ENCODE data around the gene ANXA2R. TPM values are rescaled to one million over a fixed set of nuclear protein-coding genes. Genes with fewer than 3 reads are reported as not detected.

ANXA2R gene
- total RNA-seq, 1 donor = 3.6 TPM

DNA sequence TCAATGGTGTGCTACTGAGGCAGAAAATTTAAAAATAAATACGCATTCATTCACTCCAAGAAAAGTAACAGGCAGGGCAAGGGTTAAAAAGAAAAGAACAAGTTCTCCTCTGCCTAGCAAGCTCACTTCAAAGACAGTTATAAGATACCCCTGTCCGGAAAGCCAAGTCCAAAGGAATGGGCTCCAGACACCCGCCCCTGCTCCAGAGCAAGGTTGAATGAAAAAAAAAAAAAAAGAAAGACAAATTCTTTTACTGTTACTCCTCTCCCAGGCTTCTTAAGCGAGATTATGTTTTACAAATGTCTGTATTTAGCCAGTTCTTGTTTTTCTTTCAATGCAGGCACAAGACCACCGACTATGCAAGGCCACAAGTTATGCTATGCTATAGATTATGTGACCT lies 9.1 kb upstream of the ANXA2R start:
- H3K36me3 ChIP-seq (ENCODE audit: insufficient read depth, low read length) = peaks cover 7% of the 10 kb centered on the region
- H3K27me3 ChIP-seq (ENCODE audit: insufficient read depth, low read length) = no peaks in the 10 kb centered on the region
- H2AFZ ChIP-seq (ENCODE audit: low read length) = no peak overlapping the region
- H3K4me1 ChIP-seq (ENCODE audit: insufficient read depth, low read length) = peaks cover 33% of the 10 kb centered on the region
- TF ChIP-seq, protein P1, sequence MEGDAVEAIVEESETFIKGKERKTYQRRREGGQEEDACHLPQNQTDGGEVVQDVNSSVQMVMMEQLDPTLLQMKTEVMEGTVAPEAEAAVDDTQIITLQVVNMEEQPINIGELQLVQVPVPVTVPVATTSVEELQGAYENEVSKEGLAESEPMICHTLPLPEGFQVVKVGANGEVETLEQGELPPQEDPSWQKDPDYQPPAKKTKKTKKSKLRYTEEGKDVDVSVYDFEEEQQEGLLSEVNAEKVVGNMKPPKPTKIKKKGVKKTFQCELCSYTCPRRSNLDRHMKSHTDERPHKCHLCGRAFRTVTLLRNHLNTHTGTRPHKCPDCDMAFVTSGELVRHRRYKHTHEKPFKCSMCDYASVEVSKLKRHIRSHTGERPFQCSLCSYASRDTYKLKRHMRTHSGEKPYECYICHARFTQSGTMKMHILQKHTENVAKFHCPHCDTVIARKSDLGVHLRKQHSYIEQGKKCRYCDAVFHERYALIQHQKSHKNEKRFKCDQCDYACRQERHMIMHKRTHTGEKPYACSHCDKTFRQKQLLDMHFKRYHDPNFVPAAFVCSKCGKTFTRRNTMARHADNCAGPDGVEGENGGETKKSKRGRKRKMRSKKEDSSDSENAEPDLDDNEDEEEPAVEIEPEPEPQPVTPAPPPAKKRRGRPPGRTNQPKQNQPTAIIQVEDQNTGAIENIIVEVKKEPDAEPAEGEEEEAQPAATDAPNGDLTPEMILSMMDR (IDR thresholded peaks at IDR 0.05; ENCODE audit: extremely low read depth, low read depth, low read length) = no peak
- DNase-seq (ENCODE audit: insufficient read length, low spot score, missing footprints) = no peak
- peaks cover 3% of the 10 kb centered on the region for H4K20me1 ChIP-seq (ENCODE audit: insufficient read depth, low read length)
- H3K79me2 ChIP-seq (ENCODE audit: insufficient read depth, low read length) = peaks cover 82% of the 10 kb centered on the region
- H3K9me3 ChIP-seq (ENCODE audit: low read depth, low read length) = no peaks in the 10 kb centered on the region
- peak overlapping the region; percentile 4 for H3K27ac ChIP-seq (ENCODE audit: low read depth, low read length)
- H3K4me3 ChIP-seq (ENCODE audit: insufficient read depth, low read length) = no peak overlapping the region
- H3K4me2 ChIP-seq (ENCODE audit: insufficient read depth, low read length) = peak overlapping the region; percentile 12

DNA sequence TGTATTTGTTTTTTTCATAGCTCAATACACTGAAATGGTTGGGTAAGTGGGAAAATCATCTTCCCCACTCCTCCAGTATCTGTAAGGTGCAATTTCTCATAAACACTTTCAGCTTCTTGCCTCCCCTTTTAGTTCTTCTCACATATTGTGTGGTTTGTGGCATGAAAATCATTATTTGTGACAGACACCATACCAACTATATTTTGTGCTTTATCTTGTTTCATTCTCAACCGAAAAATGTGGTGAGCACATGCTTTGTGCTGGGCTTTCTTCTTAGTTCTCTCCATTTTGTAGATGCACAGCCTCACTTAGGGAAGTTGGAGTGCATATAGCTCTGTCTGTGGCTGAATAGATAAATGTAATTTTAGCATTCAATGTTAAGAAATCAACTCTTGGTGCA lies 6.4 kb upstream of the ANXA2R start:
- H3K36me3 ChIP-seq (ENCODE audit: insufficient read depth, low read length) = no peaks in the 10 kb centered on the region
- H3K4me3 ChIP-seq (ENCODE audit: insufficient read depth, low read length) = no peak overlapping the region
- H3K4me2 ChIP-seq (ENCODE audit: insufficient read depth, low read length) = no peak overlapping the region
- TF ChIP-seq, protein P1 (IDR thresholded peaks at IDR 0.05; ENCODE audit: extremely low read depth, low read depth, low read length) = no peak
- peaks cover 73% of the 10 kb centered on the region for H3K79me2 ChIP-seq (ENCODE audit: insufficient read depth, low read length)
- no peaks in the 10 kb centered on the region for H3K9me3 ChIP-seq (ENCODE audit: low read depth, low read length)
- H3K27me3 ChIP-seq (ENCODE audit: insufficient read depth, low read length) = no peaks in the 10 kb centered on the region
- no peak overlapping the region for H2AFZ ChIP-seq (ENCODE audit: low read length)
- no peak overlapping the region for H3K27ac ChIP-seq (ENCODE audit: low read depth, low read length)
- H4K20me1 ChIP-seq (ENCODE audit: insufficient read depth, low read length) = peaks cover 5% of the 10 kb centered on the region
- DNase-seq (ENCODE audit: insufficient read length, low spot score, missing footprints) = no peak
- H3K4me1 ChIP-seq (ENCODE audit: insufficient read depth, low read length) = peaks cover 36% of the 10 kb centered on the region

DNA sequence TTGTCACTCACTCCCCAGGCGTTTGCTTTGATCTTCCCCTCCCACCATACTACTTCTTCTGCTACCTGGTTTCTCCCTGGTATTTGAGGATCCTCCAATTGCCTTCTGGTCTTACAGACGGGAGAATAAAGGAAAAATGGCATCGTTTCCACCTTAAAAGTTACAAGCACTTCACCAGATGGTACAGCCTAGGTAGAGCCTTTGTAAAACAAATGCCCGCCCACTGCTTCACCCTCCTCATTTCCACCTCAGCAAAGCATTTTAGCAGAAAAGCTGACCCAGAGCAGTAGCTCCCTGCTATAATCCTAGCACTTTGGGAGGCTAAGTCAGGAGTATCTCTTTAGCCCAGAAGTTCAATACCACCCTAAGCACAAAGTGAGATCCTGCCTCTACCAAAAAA lies 5.1 kb upstream of the ANXA2R start:
- no peak overlapping the region for H3K4me2 ChIP-seq (ENCODE audit: insufficient read depth, low read length)
- H3K36me3 ChIP-seq (ENCODE audit: insufficient read depth, low read length) = no peaks in the 10 kb centered on the region
- peaks cover 33% of the 10 kb centered on the region for H3K4me1 ChIP-seq (ENCODE audit: insufficient read depth, low read length)
- H3K4me3 ChIP-seq (ENCODE audit: insufficient read depth, low read length) = no peak overlapping the region
- no peak for DNase-seq (ENCODE audit: insufficient read length, low spot score, missing footprints)
- no peaks in the 10 kb centered on the region for H3K27me3 ChIP-seq (ENCODE audit: insufficient read depth, low read length)
- no peaks in the 10 kb centered on the region for H3K9me3 ChIP-seq (ENCODE audit: low read depth, low read length)
- TF ChIP-seq, protein P1 (IDR thresholded peaks at IDR 0.05; ENCODE audit: extremely low read depth, low read depth, low read length) = no peak
- no peak overlapping the region for H2AFZ ChIP-seq (ENCODE audit: low read length)
- no peak overlapping the region for H3K27ac ChIP-seq (ENCODE audit: low read depth, low read length)
- peaks cover 5% of the 10 kb centered on the region for H4K20me1 ChIP-seq (ENCODE audit: insufficient read depth, low read length)
- H3K79me2 ChIP-seq (ENCODE audit: insufficient read depth, low read length) = peaks cover 65% of the 10 kb centered on the region

DNA sequence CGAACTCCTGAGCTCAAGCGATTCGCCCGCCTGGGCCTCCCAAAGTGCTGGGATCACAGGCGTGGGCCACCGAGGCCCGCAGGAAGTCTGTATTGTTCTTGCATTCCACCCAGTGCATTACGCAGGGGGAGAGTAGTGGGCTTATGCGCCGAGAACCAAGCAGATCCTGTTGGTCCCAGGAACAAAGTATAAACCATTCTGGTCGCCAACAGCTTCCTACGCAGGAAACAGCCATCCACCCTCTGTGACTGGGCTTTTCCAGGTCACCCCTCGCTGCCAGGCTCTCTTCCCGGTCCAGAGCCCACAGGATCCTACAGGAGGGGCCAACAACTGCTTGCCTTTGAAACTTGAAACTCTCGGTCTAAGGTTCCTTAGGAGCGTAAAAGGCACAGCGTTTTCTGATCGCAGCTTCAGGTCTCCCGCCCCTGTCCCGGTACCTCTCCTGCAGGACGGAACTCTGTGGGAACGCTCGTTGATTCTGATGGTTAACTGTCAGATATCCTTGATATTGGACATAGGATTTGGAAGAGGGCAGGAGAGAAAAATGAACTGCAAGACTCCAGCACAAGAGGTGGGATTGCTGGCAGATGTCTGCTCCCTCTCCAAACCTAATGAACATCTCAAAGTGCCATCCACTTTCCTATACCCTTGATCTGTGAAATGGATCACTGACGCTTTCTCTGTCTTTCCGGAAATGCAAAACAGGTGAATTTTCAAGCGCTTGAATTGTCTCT lies 4.2 kb upstream of the ANXA2R start:
- Histone ChIP-seq H3K27me3 (ENCODE audit: insufficient read depth, low read length) (no peaks in the 10 kb centered on the region), H3K4me1 (ENCODE audit: insufficient read depth, low read length) (peaks cover 31% of the 10 kb centered on the region), H4K20me1 (ENCODE audit: insufficient read depth, low read length) (peaks cover 5% of the 10 kb centered on the region), H3K27ac (ENCODE audit: low read depth, low read length) (no peak overlapping the region), H3K4me2 (ENCODE audit: insufficient read depth, low read length) (peak overlapping the region; percentile 70), H3K36me3 (ENCODE audit: insufficient read depth, low read length) (no peaks in the 10 kb centered on the region), H3K9me3 (ENCODE audit: low read depth, low read length) (no peaks in the 10 kb centered on the region), H3K4me3 (ENCODE audit: insufficient read depth, low read length) (peak overlapping the region; percentile 59), H2AFZ (ENCODE audit: low read length) (peak overlapping the region; percentile 40), H3K79me2 (ENCODE audit: insufficient read depth, low read length) (peaks cover 63% of the 10 kb centered on the region)
- TF ChIP-seq, protein P1 (IDR thresholded peaks at IDR 0.05; ENCODE audit: extremely low read depth, low read depth, low read length) = no peak
- DNase-seq (ENCODE audit: insufficient read length, low spot score, missing footprints) = no peak
